Ectodermal cell (in vitro differentiated cells): Measurements from ENCODE around the gene PCGF6.
"Not testable (repeated sequence)": the region's sequence is repeated elsewhere in the genome, so short reads cannot be mapped to it uniquely, and the experiment has no call there.

Experiments used
- H3K27ac ChIP-seq: 2 replicates; pipeline ENCODE4 v1.7.0; 2013; ENCODE audit warnings: mild to moderate bottlenecking, low read depth, low read length; ENCODE audit not compliant: insufficient read depth, poor library complexity, severe bottlenecking
- H3K27me3 ChIP-seq: 2 replicates; pipeline ENCODE4 v1.7.0; 2013; ENCODE audit warnings: mild to moderate bottlenecking, low read length; ENCODE audit not compliant: insufficient read depth, control insufficient read depth, poor library complexity, severe bottlenecking
- H3K36me3 ChIP-seq: one replicate; pipeline ENCODE4 v1.7.0; 2013; ENCODE audit warnings: low read length; ENCODE audit not compliant: control insufficient read depth, insufficient read depth
- H3K4me1 ChIP-seq: one replicate; pipeline ENCODE4 v1.7.0; 2013; ENCODE audit warnings: low read length; ENCODE audit not compliant: control insufficient read depth, insufficient read depth
- H3K4me3 ChIP-seq: 2 replicates; pipeline ENCODE4 v1.7.0; 2013; ENCODE audit warnings: low read depth, low read length, control low read depth; ENCODE audit not compliant: insufficient read depth
- H3K9me3 ChIP-seq: 2 replicates; pipeline ENCODE4 v1.7.0; 2013; ENCODE audit warnings: mild to moderate bottlenecking, low read length, moderate library complexity; ENCODE audit not compliant: control insufficient read depth
- WGBS, 2 experiments: methylation state at CpG; one replicate each; pipeline ENCODE4 v1.1.7; 2013; ENCODE audit warnings: missing lambda C conversion rate in 2 of 2; 5-methylcytosine and 5-hydroxymethylcytosine counted together

The PCGF6 gene

DNA sequence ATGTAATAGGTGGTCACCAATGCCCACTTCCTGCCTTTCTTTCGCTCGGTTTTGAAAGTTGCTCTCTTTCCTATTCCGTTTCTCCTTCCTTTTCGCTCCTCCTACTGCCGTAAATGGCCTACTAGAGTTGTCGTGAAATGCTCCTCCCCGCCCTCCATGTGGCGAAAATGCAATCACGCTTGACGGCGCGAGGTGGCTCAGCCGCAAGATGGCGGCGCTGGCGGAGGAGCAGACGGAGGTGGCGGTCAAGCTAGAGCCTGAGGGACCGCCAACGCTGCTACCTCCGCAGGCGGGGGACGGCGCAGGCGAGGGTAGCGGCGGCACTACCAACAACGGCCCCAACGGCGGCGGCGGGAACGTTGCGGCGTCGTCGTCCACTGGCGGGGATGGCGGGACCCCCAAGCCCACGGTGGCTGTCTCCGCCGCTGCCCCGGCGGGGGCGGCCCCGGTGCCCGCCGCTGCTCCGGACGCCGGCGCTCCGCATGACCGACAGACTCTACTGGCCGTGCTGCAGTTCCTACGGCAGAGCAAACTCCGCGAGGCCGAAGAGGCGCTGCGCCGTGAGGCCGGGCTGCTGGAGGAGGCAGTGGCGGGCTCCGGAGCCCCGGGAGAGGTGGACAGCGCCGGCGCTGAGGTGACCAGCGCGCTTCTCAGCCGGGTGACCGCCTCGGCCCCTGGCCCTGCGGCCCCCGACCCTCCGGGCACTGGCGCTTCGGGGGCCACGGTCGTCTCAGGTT is 17.0 kb upstream of the PCGF6 start, which contains the start of gene TAF5:
TAF5 (plus strand) TSS at position 195 of the 737 bp plus-strand sequence; CDS start at position 209, 14 bp downstream.
- peak within 1 kb of the TSS; percentile 83 for H3K4me3 ChIP-seq
- H3K27me3 ChIP-seq: no peaks in the 10 kb centered on the region
- H3K9me3 ChIP-seq: no peaks in the 10 kb centered on the region
- peak within 1 kb of the TSS; percentile 18 for H3K27ac ChIP-seq
- no peaks in the 10 kb centered on the region for H3K36me3 ChIP-seq
- H3K4me1 ChIP-seq: peaks cover 3% of the 10 kb centered on the region
- 0% methylated on average over 81 of the region's 81 CpGs for WGBS, 2 experiments

DNA sequence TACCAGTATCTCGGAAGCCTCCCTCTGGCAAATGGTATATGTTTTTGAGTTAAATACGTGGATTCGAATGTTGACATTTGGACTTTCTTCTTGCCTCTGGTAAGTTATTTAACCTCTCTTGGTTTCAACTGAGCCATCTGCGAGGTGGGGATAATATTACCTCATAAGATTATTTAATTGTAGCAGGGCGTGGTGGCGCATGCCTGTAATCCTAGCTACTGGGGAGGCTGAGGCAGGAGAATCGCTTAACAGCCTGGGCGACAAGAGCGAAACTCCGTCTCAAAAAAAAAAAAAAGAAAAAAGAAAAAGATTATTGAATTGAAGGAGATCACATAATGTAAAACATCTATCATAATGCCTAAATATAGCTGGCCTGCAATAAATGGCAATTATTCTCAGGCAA is 16.4 kb upstream of the PCGF6 start:
- Histone ChIP-seq H3K4me1 (peaks cover 3% of the 10 kb centered on the region), H3K9me3 (no peaks in the 10 kb centered on the region), H3K36me3 (no peaks in the 10 kb centered on the region), H3K27me3 (no peaks in the 10 kb centered on the region), H3K27ac (no peak overlapping the region), H3K4me3 (peak overlapping the region; percentile 83)
- 81 to 86% methylated on average over 8 to 9 of the region's 10 CpGs for WGBS, 2 experiments

DNA sequence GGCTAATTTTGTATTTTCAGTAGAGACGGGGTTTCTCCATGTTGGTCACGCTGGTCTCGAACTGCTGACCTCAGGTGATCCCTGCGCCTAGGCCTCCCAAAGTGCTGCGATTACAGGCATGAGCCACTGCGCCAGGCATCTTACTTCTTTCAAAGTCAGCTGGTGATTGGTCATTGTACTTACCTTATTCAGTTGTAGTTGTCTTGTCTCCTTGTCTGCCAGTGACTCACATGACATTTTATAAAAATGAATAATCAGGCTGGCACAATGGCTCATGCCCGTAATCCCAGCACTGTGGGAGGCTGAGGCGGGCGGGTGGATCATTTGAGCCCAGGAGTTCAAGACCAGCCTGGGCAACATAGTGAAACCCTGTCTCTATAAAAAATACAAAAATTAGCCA is 9.9 kb upstream of the PCGF6 start:
- WGBS, 2 experiments: 90 to 96% methylated on average over 9 of the region's 9 CpGs
- not testable (repeated sequence) for H3K27ac ChIP-seq, H3K9me3 ChIP-seq

DNA sequence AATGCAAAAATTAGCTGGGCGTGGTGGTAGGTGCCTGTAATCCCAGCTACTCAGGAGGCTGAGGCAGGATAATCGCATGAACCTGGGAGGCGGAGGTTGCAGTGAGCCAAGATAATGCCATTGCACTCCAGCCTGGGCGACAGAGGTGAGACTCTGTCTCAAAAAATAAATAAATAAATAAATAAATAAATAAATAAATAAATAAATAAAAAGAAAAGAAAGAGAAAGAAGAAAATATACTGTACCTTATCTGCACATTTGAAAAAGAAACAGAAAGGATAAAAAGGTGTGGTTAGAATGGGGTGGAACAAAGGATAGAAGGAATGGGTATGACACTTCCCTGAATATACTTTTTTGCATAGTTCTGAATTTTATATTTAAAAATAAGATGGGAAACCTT is 8.6 kb upstream of the PCGF6 start:
- H3K4me1 ChIP-seq, H3K9me3 ChIP-seq, H3K27me3 ChIP-seq, H3K27ac ChIP-seq, H3K36me3 ChIP-seq, H3K4me3 ChIP-seq: not testable (repeated sequence)
- 96 to 99% methylated on average over 3 of the region's 4 CpGs for WGBS, 2 experiments

More for the DNA sequence above, 9.9 kb upstream of the PCGF6 start:
- not testable (repeated sequence) for H3K4me1 ChIP-seq, H3K4me3 ChIP-seq, H3K27me3 ChIP-seq, H3K36me3 ChIP-seq

DNA sequence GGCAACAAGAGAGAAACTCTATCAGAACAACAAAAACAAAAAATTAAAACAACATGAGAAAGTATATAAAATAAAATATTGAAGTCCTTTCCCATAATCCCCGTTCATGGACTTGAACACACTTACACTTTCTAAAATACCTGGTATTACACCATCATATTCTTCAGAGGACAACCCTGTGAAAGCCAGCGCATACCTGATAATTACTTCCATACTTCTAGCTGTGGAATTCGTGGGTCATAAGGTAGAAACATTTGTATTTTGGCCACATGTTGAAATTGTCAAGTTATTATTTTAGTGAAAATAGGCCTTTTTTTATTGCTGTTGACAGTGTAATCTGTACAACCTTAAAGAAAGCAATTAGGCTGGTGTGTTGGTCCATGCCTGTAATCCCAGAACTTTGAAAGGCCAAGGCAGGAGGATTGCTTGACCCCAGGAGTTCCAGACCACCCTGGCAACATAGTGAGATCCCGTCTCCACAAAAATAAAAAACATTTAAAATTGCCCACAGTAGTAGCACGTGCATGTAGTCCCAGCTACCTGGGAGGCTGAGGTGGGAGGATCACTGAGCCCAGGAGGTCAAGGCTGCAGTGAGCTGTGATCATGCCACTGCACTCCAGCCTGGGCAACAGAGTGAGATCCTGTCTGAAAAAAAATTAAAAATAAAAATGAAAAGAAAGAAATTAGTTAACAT is 5.1 kb upstream of the PCGF6 start:
- WGBS, 2 experiments: 90 to 96% methylated on average over 5 of the region's 5 CpGs
- Histone ChIP-seq H3K27ac (no peak overlapping the region), H3K36me3 (no peaks in the 10 kb centered on the region), H3K4me1 (no peaks in the 10 kb centered on the region), H3K27me3 (no peaks in the 10 kb centered on the region), H3K9me3 (no peaks in the 10 kb centered on the region), H3K4me3 (no peak overlapping the region)

DNA sequence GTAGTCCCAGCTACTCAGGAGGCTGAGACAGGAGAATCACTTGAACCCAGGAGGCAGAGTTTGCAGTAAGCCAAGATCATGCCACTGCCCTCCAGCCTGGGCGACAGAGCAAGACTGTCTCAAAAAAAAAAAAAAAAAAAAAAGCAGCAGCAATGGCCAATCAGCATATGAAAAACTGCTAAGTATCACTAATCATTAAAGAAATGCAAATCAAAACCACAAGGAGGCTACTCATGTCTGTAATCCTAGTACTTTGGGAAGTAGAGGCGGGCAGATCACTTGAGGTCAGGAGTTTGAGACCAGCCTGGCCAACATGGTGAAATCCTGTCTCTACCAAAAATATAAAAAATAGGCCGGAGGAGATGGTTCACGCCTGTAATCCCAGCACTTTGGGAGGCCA is 3.6 kb upstream of the PCGF6 start:
- WGBS, 2 experiments: 87 to 89% methylated on average over 4 of the region's 4 CpGs
- H3K36me3 ChIP-seq, H3K9me3 ChIP-seq, H3K27ac ChIP-seq, H3K4me1 ChIP-seq, H3K4me3 ChIP-seq, H3K27me3 ChIP-seq: not testable (repeated sequence)

DNA sequence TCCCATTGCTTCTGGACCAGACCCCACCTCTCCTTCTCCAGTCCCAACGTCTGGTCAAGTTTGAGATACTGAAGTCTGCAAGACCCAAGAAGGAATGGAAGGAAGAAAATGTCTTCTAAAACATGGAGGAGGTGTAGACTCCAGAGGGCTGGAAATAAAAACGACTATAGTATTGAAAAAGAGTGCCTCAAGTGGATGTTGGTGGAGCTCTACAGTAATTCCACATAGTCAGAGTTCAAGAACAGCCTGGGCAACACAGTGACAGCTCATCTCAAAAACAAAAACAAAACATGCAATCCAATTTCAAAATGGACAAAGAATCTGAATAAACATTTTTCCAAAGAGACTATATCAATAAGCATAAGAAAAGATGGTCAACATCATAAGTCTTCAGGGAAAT is 2.3 kb upstream of the PCGF6 start:
- WGBS, 2 experiments: 64 to 77% methylated on average over 2 of the region's 2 CpGs
- no peaks in the 10 kb centered on the region for H3K9me3 ChIP-seq

DNA sequence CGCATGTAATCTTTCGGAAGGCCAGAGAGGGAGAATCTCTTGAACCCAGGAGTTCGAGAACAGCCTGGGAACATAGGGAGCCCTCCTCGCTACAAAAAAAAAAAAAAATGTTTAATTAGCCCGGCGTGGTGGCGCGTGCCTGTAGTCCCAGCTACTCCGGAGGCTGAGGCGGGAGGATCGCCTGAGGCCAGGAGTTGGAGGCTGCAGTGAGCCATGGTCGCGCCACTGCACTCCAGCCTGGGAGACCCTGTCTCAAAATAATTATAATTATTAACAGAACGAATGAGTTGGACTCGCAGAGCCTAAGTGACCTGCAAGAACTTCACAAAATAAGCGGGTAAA is 794 bp downstream of the PCGF6 start:
- Histone ChIP-seq H3K27ac (no peak overlapping the region), H3K4me3 (peak overlapping the region; percentile 57), H3K9me3 (no peaks in the 10 kb centered on the region), H3K27me3 (no peaks in the 10 kb centered on the region), H3K36me3 (peaks cover 8% of the 10 kb centered on the region), H3K4me1 (no peaks in the 10 kb centered on the region)
- 56% methylated on average over 16 of the region's 16 CpGs for WGBS, 2 experiments

More for the DNA sequence above, 2.3 kb upstream of the PCGF6 start:
- Histone ChIP-seq H3K27ac (no peak overlapping the region), H3K27me3 (no peaks in the 10 kb centered on the region), H3K36me3 (peaks cover 1% of the 10 kb centered on the region), H3K4me1 (no peaks in the 10 kb centered on the region), H3K4me3 (no peak overlapping the region)

DNA sequence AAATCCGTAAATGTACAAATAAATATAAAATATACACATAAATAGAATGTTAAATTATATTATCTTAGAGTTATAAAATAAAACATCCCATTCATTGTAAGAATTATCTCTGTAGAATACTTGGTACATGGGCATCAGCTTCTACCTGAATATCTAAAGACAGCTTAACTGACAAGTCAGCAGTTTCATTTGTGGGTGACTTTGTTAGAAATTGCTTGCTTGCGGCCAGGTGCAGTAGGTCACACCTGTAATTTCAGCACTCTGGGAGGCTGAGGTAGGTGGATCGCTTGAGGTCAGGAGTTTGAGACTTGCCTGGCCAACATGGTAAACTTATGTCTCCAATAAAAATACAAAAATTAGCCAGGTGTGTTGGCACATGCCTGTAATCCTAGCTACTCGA is 14.6 kb downstream of the PCGF6 start:
- Histone ChIP-seq H3K4me1 (no peaks in the 10 kb centered on the region), H3K9me3 (no peaks in the 10 kb centered on the region), H3K27me3 (no peaks in the 10 kb centered on the region), H3K4me3 (no peak overlapping the region), H3K27ac (no peak overlapping the region), H3K36me3 (peaks cover 32% of the 10 kb centered on the region)
- WGBS, 2 experiments: 89 to 94% methylated on average over 3 of the region's 4 CpGs

DNA sequence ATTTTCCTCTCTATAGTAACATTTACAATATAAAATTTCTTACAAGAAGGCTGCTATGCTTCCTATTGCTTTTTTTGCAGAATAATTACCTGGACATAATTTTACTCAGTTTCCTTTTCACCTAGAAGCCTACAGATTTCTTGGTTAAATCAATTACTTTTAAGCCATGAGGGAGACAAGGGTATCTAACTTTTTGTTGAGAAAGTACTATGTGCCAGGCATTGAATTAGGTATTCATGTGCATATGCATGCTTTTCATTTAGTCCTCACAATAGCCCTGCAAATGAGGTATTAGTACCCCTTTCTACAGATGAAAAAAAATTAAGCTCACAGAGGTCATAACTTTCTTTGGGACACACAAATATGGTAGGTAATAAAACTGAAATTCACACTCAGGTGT is 16.4 kb downstream of the PCGF6 start:
- Histone ChIP-seq H3K4me1 (no peaks in the 10 kb centered on the region), H3K9me3 (no peaks in the 10 kb centered on the region), H3K4me3 (no peak overlapping the region), H3K27ac (no peak overlapping the region), H3K36me3 (peaks cover 41% of the 10 kb centered on the region), H3K27me3 (no peaks in the 10 kb centered on the region)
